Right ventricle myocardium inferior (tissue), 1 donor: ENCODE results near the gene PTPN21. TPM values are rescaled to one million over a fixed set of nuclear protein-coding genes. Genes with fewer than 3 reads are reported as not detected.
"Not testable (repeated sequence)": the region's sequence is repeated elsewhere in the genome, so short reads cannot be mapped to it uniquely, and the experiment has no call there.

Experiments used
- ATAC-seq: fragments of 200-7000 bp; cut with Tn5 transposase; one replicate; pipeline ENCODE4 v1.9.1; 2020; ENCODE audit warnings: mild to moderate bottlenecking, moderate library complexity
- DNase-seq: peaks from one replicate; pipeline ENCODE4 v3.0.0; 2021; ENCODE audit errors: missing footprints
- intact Hi-C: fragments of 100-400 bp; cut with DNase I; formaldehyde crosslinking; loops from one replicate; pipeline ENCODE4 v1.11.0; 2022
- total RNA-seq: library from RNA; stranded (reverse); fragmentation: NEBNext Ultra II Directional; extraction: Animal tissue kit (Norgen Biotek cat#: 25700); gene quantifications from one replicate; pipeline ENCODE4 v1.2.1, GENCODE V29; 2021
- donor health status: DM: no; HTN: yes; CAD: no; lungs with severe emphysema.

PTPN21 gene
- total RNA-seq, 1 donor from 2014 or later = 30.8 TPM

DNA sequence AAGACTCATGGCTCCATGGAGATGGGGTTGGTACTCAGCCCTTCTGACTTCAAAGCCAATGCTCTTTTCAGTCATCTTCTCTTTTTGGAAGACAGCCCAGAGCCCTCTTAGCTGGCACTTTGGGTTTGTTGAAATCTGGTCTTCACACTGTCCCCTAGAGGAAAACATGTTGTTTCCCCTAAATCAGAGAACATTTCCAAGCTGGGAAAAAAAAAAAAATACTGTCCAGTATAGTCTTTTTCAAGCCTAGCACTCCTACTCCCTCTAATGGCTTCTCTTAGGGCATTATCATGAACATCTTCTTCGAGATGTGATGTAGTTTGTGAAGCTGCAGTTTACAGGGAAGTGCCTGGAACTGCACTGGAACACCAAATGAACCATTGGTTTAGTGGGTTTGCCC, 5.0 kb upstream of the PTPN21 start:
- ATAC-seq = no peak
- intact Hi-C loops = loop anchor here (2.0 to 10.0 kb wide), 3 partner anchors 67 to 373 kb away; partner anchors contain the start of gene SPATA7
- no peak for DNase-seq

DNA sequence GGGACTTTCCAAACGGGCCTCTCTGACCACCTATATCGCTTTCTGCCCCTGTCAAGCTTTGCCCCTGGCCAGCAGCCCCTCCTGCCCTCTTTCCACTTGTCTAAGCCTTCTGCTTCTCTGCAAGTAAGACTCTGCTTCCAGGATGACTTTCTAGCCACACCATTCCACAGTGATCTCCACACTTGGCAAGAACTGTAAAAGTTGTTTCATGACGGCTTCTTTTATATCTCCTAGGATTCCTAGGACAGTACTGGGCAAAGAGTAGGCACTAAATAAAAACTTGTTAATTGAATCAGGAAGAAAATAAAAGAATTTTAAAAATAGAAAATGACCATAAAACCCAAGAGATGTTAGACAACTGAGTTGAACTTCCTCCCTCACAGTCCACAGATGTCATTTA, 1.8 kb upstream of the PTPN21 start:
- DNase-seq (no peak), ATAC-seq (no peak)
- intact Hi-C loops = loop anchor here (5.0 kb wide), 1 partner anchor 369 kb away; no protein-coding TSS in a partner anchor

DNA sequence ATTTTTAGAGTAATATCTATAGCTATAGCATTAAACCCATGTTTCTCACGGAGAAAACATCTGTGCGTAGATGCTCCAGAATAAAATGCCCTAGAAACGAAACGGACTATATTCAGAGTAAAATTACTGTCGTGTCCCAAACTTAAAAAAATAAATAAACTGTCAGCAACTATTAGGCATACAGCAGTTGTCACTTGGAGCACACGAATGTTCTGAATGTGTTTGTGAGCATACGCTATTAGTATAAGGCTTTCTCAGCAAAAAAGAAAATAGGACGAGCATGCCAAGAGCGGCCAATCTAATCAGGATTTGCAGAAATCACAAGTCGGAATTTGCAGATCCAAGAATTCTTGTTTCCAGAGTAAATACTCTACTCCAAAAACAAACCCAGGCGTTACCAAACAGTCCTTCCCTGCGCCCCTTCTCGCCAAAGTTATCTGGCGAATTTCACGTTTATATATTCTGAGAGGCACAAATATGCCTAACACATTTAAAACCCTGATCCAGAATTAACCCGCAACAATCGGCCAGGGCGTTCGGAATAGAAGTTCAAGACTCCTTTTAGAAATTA, 836 bp downstream of the PTPN21 start:
- DNase-seq (no peak), ATAC-seq (no peak)
- intact Hi-C loops = loop anchor here (5.0 kb wide), 1 partner anchor 562 kb away; the partner anchor contains the start of gene GALC

DNA sequence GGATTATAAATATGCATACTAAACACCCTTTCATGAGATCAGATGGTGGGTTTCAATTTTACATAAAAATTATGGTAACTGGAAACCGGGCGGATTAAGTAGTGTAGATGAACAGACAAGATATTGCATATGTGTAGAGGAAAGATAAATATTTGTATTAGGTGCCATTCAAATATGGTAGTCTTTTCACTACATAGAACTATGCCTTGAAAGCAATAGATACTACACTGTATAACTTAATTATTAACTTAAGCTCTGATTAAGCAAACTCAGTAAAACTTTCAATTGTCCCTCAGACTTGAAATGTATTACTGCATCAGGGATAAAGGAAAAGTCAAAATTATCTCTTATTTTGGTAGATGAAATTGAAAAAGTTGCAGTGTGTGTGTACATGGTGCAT, 1.9 kb downstream of the PTPN21 start:
- DNase-seq = no peak
- no peak for ATAC-seq
- intact Hi-C loops = loop anchor here (5.0 kb wide), 1 partner anchor 561 kb away; the partner anchor contains the start of gene GALC

DNA sequence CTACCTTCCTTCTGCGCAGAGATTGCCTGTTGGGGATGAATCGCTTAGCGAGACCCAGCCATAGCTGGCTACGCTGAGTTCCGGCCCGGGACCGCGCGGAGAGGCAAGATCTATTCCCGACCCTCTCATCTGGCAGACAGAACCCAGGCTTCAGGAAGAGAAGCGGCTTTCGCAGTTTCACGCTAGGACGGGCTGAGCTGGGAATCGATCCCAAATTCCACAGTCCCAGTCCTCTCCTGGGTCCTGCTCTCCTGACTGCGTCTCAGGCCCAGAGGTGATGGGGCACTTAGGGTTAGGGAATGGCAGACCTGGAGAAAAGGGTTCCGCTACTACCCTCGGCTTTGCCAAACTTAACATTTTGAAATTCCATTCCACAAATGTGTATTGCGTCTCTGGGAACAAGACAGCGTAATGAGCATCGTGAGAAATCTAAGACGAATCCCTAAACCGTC, 2.8 kb downstream of the PTPN21 start:
- intact Hi-C loops = loop anchor here (5.0 kb wide), 1 partner anchor 560 kb away; the partner anchor contains the start of gene GALC
- ATAC-seq = peak; percentile 11
- no peak for DNase-seq

DNA sequence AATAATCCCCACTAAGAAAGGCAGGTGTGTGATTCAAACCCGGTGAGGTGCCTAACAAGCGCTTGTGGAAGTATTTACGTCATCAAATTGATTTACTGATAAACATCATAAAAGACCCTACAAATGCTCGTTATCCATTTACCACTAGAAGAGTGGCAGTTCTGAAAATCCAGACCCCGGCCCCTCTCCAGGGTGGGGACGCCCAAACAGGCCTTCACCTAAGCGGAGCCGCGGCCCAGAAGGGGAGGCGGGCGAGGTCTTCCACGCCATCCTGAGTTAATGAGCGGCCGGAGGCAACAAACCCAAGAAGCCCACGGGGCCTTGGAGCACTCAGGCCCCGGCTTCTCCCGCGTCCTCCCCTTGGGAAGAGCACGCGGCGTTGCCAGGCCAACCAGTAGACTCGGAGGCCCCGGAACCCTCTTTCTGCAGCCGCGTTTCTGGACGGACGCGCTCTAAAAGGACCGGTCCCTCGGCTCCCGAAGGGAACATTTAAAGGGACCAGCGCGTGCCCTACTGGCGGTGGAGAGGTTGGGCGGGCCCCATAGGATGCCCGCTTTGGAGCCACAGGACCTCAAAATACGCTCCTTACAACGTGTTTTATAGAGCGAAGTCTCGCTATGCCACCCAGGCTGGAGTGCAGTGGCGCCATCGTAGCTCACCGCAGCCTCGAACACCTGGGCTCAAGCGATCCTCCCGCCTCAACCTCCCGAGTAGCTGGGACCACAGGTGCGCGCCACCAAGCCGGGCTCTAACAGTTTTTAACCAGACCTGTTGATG, 3.5 kb downstream of the PTPN21 start:
- ATAC-seq (peak; percentile 81), DNase-seq (peak; percentile 88)
- intact Hi-C loops = loop anchor here (5.0 kb wide), 1 partner anchor 559 kb away; the partner anchor contains the start of gene GALC

DNA sequence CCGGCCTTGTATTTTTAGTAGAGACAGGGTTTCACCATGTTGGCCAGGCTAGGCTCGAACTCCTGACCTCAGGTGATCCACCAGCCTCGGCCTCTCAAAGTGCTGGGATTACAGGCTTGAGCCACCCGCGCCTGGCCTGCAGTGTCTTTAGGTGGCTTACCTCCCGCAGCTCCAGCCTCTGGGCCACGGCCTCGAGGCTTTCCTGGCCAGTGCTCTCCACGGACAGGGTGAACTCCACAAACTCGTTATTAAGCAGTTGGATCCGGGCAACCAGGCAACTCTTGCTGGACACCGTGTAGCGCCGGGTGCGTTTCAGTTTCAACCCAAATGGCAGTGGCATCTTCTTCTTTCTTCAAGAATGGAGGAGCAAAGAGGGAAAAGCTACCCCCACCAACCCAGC, 4.7 kb downstream of the PTPN21 start:
- intact Hi-C loops = loop anchor here (5.0 kb wide), 1 partner anchor 558 kb away; the partner anchor contains the start of gene GALC
- no peak for ATAC-seq

DNA sequence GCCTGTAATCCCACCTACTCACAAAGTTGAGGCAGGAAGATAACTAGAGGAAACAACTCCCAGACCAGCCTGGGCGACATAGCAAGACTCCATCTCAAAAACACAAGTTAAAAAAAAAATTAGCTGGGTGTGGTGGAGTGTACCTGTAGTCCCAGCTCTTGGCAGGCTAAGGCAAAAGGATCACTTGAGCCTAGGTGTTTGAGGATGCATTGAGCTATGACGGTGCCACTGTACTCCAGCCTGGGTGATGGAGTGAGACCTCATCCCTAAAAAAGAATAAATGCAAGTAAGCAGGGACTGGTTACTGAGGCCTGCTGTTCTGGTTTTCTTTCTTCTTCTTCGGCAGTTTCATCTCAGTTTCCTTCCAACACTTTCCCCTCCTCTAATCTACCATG, 7.4 kb downstream of the PTPN21 start:
- intact Hi-C loops = no loop called here
- DNase-seq (no peak), ATAC-seq (no peak)

More for the DNA sequence above, 4.7 kb downstream of the PTPN21 start:
- DNase-seq = no peak

DNA sequence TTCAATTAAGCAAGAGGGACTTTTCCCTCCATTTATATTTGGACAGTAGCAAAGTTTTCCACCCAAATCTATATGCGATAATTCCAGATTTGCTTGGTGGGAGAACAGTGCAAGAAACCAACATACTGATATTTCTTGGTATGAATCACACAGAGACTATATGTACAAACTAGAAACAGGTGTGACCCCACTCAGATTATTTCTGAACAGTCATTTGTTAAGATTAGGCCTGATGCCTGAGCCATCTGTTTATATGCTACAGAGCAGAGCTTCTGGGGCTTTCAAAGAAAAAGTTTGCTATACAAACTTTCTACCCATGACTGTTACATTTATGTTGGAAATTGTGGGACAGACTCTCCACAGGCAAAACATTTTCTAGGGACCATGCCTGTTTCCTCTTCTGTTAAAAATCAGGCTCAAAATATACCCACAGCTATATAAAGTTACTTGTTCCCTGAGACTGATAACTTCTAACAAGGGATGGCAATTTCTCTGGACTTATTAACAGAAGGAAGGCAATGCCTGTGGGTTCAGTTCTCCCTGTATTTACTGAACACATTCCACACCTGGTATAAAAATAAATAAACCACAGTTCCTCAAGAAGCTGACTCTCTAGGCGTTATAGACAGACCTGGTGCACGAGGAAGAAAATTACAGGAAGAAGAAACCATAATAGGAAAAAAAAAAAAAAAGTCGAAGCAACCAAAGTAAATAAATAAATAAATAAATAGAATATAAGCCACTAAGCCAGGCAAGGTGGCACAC, 8.0 kb downstream of the PTPN21 start:
- DNase-seq (no peak), ATAC-seq (no peak)
- intact Hi-C loops = no loop called here

DNA sequence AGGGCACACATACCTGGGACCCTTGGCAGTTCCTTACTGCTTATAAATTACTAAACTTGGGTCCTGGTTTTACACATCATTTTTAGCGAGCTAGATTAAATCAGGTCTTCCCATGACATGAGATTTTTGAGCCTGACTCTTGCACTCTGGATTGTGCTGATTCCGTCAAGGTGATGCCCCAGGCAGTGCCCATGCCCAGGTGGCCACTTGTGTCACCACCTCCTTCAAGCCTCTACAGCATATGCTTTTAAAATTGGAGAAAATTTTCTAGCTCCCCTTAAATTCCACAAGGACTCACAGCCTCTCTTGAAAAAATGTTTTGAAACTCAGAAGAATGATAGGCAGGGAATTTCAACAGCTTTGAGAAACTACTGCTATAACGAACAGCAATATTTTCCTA, 9.6 kb downstream of the PTPN21 start:
- intact Hi-C loops = no loop called here
- ATAC-seq (no peak), DNase-seq (no peak)

DNA sequence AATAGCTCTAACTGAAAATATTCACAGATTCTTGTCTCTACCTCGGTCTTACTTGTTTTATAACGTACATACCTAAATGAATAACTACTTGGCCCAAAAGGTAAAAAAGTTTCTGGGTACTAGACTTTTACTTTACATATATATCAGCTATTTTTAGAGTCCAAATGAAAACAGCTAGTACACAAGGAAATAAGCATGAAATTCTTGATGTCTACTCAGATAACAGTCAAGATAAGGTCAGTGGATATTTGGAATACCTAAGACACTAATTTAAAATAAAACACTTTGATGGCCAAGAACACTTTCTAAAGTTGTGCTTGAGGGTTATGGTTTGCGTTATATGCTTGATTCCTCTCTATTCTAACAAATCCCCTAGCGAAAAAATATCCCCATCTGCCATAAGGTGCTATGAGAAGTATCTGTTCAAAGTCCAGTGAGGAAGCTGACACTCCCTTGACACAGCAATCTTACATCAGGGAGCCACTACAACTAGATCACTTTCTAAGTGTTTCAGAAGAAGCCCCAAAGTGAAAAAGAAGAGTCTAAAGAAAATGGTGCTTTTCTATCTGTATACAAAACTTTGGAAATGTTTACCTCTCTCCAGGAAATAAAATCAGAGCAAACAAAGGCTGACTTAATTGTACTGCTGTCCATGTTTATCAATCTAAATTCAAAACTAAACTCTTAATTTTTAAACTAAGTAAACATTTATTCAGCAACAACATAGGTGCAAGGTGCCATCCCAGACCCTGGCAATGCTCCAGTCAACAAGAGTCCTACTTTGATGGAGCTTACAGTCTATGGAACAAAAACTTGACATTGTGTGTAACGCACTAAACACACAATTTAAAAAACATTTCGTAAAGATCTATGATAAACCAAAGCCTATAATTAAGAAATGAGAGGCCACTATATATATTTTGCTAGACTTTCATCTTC, 11.7 kb downstream of the PTPN21 start:
- ATAC-seq (no peak), DNase-seq (no peak)
- intact Hi-C loops = no loop called here

DNA sequence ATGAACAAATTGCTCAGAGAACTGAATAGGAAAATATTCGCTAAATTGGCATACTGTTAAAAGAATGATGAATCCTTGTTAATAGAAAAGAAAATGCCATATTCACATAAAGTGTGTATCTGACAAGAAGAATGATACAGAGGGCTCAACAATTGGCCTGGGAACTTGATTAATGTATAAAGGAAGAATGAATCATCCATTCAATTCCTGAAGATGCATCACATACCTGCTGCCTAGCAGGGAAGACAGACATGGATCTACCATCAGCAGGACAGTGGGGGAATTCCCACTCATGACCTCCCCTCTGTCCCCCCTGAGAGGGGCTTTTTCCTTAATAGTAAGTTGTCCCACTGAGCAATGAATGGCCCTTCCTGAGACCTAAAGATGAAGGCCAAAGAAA, 13.5 kb downstream of the PTPN21 start:
- intact Hi-C loops = no loop called here
- ATAC-seq (no peak), DNase-seq (no peak)

DNA sequence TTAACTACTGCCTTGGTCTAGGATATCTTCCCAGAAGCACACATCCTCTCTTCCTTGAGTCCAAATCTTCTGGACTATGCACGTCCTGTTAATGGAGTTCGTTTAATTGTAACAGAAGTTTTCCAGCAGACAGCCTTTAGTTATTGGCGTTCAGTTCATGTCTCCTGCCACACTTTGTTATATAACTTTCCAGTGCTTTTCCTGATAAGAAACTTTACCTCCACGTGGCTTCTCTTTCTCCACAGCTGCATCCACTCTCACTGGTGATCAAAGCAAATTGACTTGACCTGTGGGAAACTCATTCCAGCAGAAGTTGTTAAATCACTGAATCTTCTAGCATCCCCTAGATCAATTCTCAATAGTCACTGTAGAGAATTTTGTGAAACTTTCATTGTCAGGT, 19.0 kb downstream of the PTPN21 start:
- ATAC-seq (no peak), DNase-seq (no peak)
- intact Hi-C loops = loop anchor here (5.0 kb wide), 1 partner anchor 44 kb away; no protein-coding TSS in a partner anchor

DNA sequence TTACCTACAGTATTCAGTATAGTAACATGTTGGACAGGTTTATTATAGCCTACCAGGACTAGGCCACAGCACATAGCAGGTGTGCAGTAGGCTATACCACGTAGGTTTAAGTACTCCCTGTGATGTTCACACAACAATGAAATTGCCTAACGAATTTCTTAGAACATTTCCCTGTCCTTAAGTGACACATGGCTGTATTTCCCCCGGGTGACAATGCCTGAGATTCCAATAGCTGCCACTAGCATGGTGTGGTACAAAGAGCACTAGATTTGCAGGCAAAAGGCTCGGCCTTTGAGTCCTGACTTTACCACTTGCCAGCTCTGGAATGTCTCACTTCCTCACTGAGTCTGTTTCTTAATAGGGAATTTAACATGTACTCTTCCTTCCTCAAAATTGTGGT, 19.7 kb downstream of the PTPN21 start:
- peak; percentile 67 for ATAC-seq
- intact Hi-C loops = loop anchor here (5.0 kb wide), 1 partner anchor 43 kb away; no protein-coding TSS in a partner anchor
- no peak for DNase-seq

DNA sequence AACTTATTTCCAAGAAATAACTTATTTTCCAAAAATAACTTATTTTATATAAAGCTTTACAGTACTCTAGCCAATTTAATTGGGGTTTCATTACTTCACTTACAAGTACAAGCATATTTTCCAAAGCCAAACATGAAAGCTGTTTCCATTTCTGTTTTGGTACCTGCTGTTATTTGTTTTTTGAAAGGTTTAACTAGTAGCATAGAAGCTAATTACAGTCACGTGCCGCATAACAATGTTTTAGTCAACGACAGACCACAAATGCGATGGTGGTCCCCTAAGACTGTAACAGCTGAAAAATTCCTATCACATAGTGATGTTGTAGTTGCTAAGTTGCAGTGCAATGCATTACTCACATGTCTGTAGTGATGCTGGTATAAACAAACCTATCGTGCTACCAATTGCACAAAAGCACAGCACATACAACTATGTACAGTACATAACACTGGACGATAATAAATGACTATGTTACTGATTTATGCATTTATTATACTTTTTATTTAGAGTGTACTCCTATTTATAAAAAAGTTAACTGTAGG, 21.7 kb downstream of the PTPN21 start:
- ATAC-seq = no peak
- intact Hi-C loops = no loop called here
- no peak for DNase-seq

DNA sequence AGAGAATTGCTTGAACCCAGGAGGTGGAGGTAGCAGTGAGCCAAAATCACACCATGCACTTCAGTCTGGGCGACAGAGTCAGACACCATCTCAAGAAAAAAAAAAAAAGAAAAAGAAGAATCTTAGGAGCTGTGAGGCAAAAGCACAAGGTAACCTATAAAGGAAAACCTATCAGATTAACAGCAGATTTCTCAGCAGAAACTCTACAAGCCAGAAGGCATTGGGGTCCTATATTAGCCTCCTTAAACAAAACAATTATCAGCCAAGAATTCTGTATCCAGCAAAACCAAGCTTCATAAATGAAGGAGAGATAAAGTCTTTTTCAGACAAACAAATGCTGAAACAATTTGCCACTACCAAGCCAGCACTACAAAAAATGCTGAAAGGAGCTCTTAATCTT, 24.9 kb downstream of the PTPN21 start:
- DNase-seq, intact Hi-C loops, ATAC-seq: not testable (repeated sequence)

DNA sequence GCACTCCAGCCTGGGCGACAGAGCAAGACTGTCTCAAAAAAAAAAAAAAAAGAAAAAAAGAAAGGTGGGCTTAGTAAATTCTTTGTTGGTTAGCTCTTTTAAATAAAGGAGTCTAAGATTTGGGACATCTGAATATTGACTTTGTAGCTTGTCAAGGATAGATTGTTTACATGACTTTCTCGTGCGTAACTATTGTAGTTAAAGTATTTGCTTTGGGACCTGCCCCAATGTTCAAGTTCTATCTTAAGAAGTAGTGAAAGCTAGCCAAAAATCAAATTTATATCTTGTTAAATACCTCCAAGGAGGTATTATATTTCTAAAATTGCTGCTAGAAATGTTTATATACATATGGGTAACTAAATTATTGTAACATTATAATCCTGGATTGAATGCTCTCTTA, 32.4 kb downstream of the PTPN21 start:
- intact Hi-C loops = no loop called here
- no peak for DNase-seq
- no peak for ATAC-seq

DNA sequence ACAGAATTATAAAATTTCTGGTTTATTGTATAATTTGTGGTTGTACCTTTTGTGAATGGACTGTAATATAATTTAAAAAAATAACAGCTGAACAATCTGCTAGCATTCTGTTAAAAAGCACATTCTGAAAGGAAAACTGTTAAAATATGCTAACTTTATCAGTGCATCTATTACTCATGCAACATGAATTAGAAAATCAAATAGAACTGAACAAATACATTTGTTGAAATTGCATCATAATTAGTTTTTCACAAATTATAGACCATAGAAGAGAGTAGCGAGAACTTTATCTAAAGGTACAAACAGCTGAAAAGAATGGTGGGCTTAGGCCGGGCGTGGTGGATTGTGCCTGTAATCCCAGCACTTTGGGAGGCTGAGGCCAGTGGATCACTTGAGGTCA, 33.0 kb downstream of the PTPN21 start:
- intact Hi-C loops = no loop called here
- DNase-seq (no peak), ATAC-seq (no peak)
